Lung (tissue), 12 donors: Measurements from ENCODE around the gene ANKRD11. TPM values are rescaled to one million over a fixed set of nuclear protein-coding genes. Genes with fewer than 3 reads are reported as not detected.

Experiments used
- ATAC-seq: fragments of 200-7000 bp; cut with Tn5 transposase; one replicate; pipeline ENCODE4 v1.9.1; 2020; ENCODE audit warnings: moderate number of reproducible peaks; ENCODE audit not compliant: insufficient read depth, low FRiP score
- DNase-seq, 3 donors: peaks; one replicate each; pipeline ENCODE4 v3.0.0-alpha.2; 2013 to 2017
- H3K27ac ChIP-seq, 2 donors: one replicate each; pipeline ENCODE4 v1.5.1; 2013; ENCODE audit warnings: mild to moderate bottlenecking in 2 of 2, moderate library complexity in 2 of 2, control low read depth in 1 of 2, inconsistent platforms in 1 of 2, low read depth in 1 of 2, low read length in 1 of 2
- H3K27me3 ChIP-seq, 3 donors: one replicate each; pipeline ENCODE4 v1.5.1; 2013; ENCODE audit warnings: low read length in 2 of 3; ENCODE audit not compliant: control insufficient read depth in 3 of 3, insufficient read depth in 3 of 3
- H3K36me3 ChIP-seq, 4 donors: one replicate each; pipeline ENCODE4 v1.5.1; 2013; ENCODE audit warnings: low read length in 4 of 4, mild to moderate bottlenecking in 1 of 4, moderate library complexity in 1 of 4; ENCODE audit not compliant: control insufficient read depth in 4 of 4, insufficient read depth in 4 of 4
- H3K4me1 ChIP-seq, 5 donors: one replicate each; pipeline ENCODE4 v1.5.1; 2013; ENCODE audit warnings: low read length in 5 of 5, mild to moderate bottlenecking in 2 of 5, moderate library complexity in 1 of 5; ENCODE audit not compliant: control insufficient read depth in 5 of 5, insufficient read depth in 5 of 5
- H3K4me3 ChIP-seq: one replicate; pipeline ENCODE4 v1.5.1; 2013; ENCODE audit warnings: mild to moderate bottlenecking, control low read depth, moderate library complexity
- H3K9ac ChIP-seq, 2 donors: one replicate each; pipeline ENCODE4 v1.5.1; 2013; ENCODE audit warnings: low read length in 2 of 2, control low read depth in 1 of 2; ENCODE audit not compliant: insufficient read depth in 1 of 2
- H3K9me3 ChIP-seq, 4 donors: one replicate each; pipeline ENCODE4 v1.5.1; 2013; ENCODE audit warnings: low read length in 3 of 4, mild to moderate bottlenecking in 1 of 4, moderate library complexity in 1 of 4; ENCODE audit not compliant: control insufficient read depth in 4 of 4, insufficient read depth in 3 of 4
- CTCF ChIP-seq: IDR thresholded peaks from 2 replicates; pipeline ENCODE4 v1.5.1; 2012; ENCODE audit warnings: mild to moderate bottlenecking; ENCODE audit errors: control extremely low read depth, extremely low read depth
- WGBS, 2 donors: extraction: QIAGEN DNeasy Blood & Tissue Kit; methylation state at CpG; one replicate each; pipeline ENCODE4 v1.1.7; 2013; 5-methylcytosine and 5-hydroxymethylcytosine counted together
- polyA plus RNA-seq, 2 donors: library from polyadenylated mRNA; stranded (reverse); fragments of 200-250 nt; gene quantifications; one replicate each; pipeline ENCODE4 v1.2.1, GENCODE V29; 2013
- total RNA-seq, 2 donors: library from RNA; depleted of rRNA in 1 of 2; stranded (reverse); fragments of >200 nt in 1 of 2; gene quantifications; one replicate each; pipeline ENCODE4 v1.2.1, GENCODE V29; 2014 to 2021
- donor health status: control.
- donor health status: control.
- donor health status: Bipolar disorder and iron deficiency.
- donor health status: healthy.
- donor health status: DM: yes; HTN: yes; CAD: no.

Gene ANKRD11
- total and polyA plus RNA-seq, 4 donors = 58.5 to 162 (median 89.5) TPM

- H3K36me3 ChIP-seq = peaks cover 0 to 3% (median 0%) of the 10 kb centered on the region in 4 donors
- DNase-seq (no peak), ATAC-seq (no peak)
- WGBS, 2 donors = 92% methylated on average over 9 of the region's 9 CpGs
- no peak for TF ChIP-seq CTCF
- H3K9ac ChIP-seq = no peak overlapping the region
- no peaks in the 10 kb centered on the region for H3K9me3 ChIP-seq
- no peak overlapping the region for H3K4me3 ChIP-seq
- no peaks in the 10 kb centered on the region for H3K27me3 ChIP-seq
- H3K4me1 ChIP-seq = peaks cover 0 to 24% (median 4%) of the 10 kb centered on the region in 5 donors
- H3K27ac ChIP-seq = no peak overlapping the region
These were observed 101.8 kb downstream of the ANKRD11 start for GRCh38 chr16:89388536-89388935.

- Histone ChIP-seq H3K4me1 (peaks cover 0 to 29% (median 11%) of the 10 kb centered on the region in 5 donors), H3K9ac (no peak overlapping the region), H3K4me3 (no peak overlapping the region), H3K9me3 (no peaks in the 10 kb centered on the region), H3K27me3 (no peaks in the 10 kb centered on the region), H3K27ac (no peak overlapping the region), H3K36me3 (peaks cover 0 to 3% (median 0%) of the 10 kb centered on the region in 4 donors)
- DNase-seq = no peak
- ATAC-seq = no peak
- WGBS, 2 donors = 80 to 84% methylated on average over 21 of the region's 21 CpGs
- no peak for TF ChIP-seq CTCF
These were observed 103.8 kb downstream of the ANKRD11 start for GRCh38 chr16:89386306-89387185.

GRCh38 chr16:89385712-89386111 is 104.6 kb downstream of the ANKRD11 start:
- Histone ChIP-seq H3K4me3 (no peak overlapping the region), H3K27ac (no peak overlapping the region), H3K9ac (no peak overlapping the region), H3K9me3 (no peaks in the 10 kb centered on the region), H3K27me3 (no peaks in the 10 kb centered on the region), H3K36me3 (peaks cover 0 to 3% (median 0%) of the 10 kb centered on the region in 4 donors), H3K4me1 (peaks cover 0 to 31% (median 11%) of the 10 kb centered on the region in 5 donors)
- DNase-seq (no peak), ATAC-seq (no peak)
- no peak for TF ChIP-seq CTCF
- WGBS, 2 donors = 95% methylated on average over 21 of the region's 21 CpGs
